CD4-positive, alpha-beta T cell treated with Interleukin-2 at 100 ng/mL for 4 hours (primary cell): ENCODE measurements around the gene MAN2B1.
"Not testable (repeated sequence)": the region's sequence is repeated elsewhere in the genome, so short reads cannot be mapped to it uniquely, and the experiment has no call there.

Experiments used
- DNase-seq: peaks from one replicate; pipeline ENCODE4 v3.0.0-alpha.2; 2020; ENCODE audit warnings: low spot score

Gene MAN2B1

DNA sequence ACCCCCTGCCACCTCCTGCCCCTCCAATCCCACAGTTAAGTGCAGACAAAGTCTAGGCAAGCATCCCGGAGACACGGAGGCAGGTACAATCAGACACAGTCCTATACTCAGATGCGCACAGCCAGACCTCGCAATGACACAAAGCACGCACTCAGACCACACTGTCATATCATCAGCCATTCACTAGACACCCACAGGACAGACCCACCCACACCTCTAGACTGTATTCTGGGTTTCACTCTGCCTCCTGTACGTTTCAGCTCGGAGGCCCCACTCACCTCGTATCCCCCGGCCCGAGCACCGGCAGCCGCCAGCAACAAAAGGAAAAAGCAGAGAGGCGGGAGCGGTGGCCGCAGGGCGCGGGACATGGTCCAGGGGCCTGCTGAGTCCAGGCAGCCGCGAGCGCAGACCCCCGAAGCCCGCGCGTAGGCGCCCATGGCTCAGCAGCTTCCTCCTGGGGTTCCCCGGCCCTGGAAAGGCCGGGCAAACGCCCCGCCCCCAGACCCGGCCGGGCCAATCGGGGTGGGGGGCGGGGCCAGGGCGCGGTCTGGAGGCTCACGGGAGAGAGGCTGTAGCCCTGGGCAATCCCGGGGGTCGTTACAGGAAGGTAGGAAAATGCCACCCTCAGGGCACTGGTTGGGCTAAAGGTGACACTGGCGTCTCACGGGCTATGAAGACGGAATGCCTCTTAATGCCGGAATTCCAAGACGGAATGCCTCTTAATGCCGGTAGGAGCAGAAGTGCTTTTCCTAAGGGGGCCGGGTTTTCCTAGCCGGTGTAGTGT, at the start of gene MAN2B1, which contains the start of gene WDR83:
TSS of gene MAN2B1 (minus strand) at position 478 of the 784 bp plus-strand sequence. CDS start at position 437, 41 bp downstream.
TSS of gene WDR83 (plus strand) at position 543 of the 784 bp plus-strand sequence. CDS start 2,984 bp downstream, outside the sequence.
- DNase-seq: peak; percentile 70

DNA sequence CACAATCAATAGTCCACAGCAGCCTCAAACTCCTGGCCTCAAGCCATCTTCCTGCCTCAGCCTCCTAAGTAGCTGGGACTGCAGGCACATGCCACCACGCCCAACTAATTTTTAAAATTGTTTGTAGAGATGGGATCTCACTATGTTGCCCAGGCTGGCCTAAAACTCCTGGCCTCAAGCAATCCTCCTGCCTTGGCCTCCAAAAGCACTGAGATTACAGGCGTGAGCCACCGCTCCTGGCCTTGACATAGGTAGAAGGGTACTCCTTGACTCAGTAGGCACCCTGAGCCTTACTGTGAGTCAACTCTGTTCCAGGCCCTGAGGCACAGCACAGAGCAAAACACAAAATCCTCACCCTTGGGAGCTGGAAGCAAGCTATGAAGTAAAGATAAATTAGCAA, 49.4 kb upstream of the MAN2B1 start:
- no peak for DNase-seq

DNA sequence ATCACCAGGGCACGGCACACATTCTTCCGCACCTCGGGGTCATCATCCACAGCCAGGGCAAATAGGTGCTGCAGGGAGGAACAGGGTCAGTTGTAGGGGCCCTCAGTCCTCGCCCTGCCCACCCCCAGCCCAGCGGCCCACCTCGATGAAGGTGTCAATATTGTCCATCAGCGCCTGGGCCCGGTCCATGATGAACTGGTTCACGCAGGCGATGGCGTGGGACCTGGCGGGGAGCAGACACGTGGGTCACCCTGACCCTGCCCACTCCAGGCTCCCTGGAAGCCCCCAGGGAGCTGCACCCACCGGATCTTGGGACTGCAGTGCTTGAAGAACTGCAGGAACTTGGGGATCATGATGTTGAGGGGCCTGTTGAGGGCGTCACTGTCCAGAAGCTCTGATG, 48.6 kb upstream of the MAN2B1 start:
- DNase-seq: no peak

DNA sequence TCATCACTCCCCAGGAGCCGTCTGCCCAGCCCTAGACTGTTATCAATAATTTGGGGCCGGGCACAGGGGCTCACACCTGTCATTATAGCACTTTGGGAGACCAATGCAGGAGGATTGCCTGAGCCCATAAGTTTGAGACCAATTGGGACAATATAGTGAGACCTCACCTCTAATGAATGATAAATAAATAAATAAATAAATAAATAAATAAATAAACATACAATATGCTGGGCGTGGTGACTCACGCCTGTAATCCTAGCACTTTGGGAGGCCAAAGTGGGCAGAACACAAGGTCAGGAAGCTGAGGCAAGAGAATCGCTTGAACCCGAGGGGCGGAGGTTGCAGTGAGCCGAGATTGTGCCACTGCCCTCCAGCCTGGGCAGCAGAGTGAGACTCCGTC, 46.8 kb upstream of the MAN2B1 start:
- DNase-seq: not testable (repeated sequence)

GRCh38 chr19:12712077-12712476, 45.5 kb upstream of the MAN2B1 start:
- DNase-seq: not testable (repeated sequence)

DNA sequence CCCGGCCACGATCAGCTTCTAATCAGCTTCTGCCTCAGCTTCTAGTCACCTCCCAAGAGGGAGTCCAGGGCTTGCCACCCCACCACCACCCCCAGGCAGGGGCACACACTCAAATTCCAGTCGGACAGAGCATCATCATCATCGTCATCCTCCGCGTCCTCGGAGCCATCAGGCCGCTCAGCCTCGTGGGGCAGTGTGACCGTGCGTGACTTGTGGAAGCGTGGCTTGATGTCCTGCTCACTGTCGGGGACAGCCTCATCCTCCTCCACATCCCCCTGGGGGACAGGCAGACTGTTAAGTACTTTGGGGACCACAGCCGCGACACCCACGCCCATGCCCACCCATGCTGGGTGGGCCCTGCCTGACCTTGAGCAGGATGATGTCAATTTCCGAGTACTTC, 44.6 kb upstream of the MAN2B1 start:
- DNase-seq: no peak

GRCh38 chr19:12708641-12709040, 42.1 kb upstream of the MAN2B1 start:
- no peak for DNase-seq

DNA sequence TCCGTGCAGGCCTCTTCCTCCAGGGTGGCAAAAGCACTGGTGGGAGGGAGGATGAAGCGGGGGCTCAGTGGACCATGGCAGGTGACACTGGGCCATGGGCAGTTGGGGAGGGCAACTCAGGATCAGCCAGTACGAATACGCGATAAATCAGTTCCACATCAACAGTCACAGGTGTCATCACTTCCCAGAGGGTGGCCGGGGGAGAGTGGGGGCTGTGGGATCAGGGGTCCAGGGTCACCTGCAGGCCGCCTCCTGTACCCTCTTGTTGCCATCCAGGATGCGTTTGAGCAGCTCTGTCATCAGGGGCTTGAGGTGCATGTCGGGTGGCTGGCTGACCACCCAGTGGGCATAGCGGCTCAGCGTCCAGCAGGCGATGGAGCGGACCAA, 39.8 kb upstream of the MAN2B1 start:
- DNase-seq: no peak

- DNase-seq: no peak
Observed at GRCh38 chr19:12705654-12706331, 39.3 kb upstream of the MAN2B1 start.

DNA sequence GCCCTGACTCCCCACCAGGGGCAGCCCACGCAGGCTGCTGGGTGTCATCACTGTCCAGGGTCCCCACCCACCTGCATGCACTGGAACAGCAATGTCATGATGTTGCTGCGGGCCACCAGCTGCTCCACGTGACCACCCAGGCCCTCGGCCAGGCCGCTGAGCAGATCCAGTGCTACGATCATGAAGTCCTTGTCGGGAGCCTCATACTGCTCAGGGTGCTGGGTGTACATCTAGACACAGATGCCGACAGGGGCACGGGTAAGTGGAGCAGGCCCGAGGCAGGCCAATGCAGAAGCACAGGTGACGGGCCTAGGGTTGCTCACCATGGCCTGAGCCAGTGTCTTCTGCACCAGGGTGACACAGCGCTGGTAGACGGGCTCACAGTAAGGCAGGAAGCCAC, 38.6 kb upstream of the MAN2B1 start:
- DNase-seq: no peak

GRCh38 chr19:12703046-12703445, 36.5 kb upstream of the MAN2B1 start:
- no peak for DNase-seq

GRCh38 chr19:12701596-12702282, 35.2 kb upstream of the MAN2B1 start:
- DNase-seq: no peak

- no peak for DNase-seq
Observed at GRCh38 chr19:12698138-12698537, 31.6 kb upstream of the MAN2B1 start.

DNA sequence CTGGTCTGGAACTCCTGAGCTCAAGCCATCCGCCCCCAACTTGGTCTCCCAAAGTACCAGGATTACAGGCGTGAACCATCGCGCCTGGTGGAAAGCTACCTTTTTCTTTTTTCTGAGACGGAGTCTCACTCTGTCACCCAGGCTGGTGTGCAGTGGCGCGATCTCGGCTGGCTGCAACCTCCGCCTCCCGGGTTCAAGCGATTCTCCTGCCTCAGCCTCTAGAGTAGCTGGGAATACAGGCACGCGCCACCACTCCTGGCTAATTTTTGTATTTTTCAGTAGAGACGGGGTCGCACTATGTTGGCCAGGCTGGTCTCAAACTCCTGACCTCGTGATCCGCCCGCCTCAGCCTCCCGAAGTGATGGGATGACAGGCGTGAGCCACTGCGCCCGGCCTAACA, 30.9 kb upstream of the MAN2B1 start:
- not testable (repeated sequence) for DNase-seq

GRCh38 chr19:12696366-12697335, 30.1 kb upstream of the MAN2B1 start, which contains the start of gene FBXW9:
FBXW9 (minus strand) TSS chr19:12696631; CDS start chr19:12696581, 50 bp downstream.
- peak; percentile 98 for DNase-seq

DNA sequence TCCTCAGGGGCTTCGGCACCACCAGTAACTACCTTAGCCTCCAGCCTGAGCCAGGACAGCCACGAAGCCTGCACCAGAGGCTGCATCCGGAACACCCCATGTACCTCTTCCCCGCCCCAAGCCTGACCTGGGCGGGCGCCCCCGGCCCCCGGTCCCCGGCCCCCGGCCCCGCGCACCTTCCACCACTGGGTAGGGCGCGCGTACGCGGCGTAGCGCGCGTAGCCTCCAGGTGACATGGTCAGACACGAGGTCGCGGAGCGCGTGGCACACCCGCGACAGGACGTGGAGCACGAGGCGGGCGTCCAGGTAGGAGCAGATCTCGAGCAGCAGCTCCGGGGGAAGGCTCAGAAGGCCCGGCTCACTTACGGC, 29.4 kb upstream of the MAN2B1 start:
- no peak for DNase-seq

GRCh38 chr19:12695514-12695913, 29.0 kb upstream of the MAN2B1 start:
- DNase-seq: no peak

- no peak for DNase-seq
Observed at GRCh38 chr19:12695096-12695495, 28.6 kb upstream of the MAN2B1 start.

GRCh38 chr19:12694641-12695040, 28.1 kb upstream of the MAN2B1 start:
- DNase-seq: no peak

DNA sequence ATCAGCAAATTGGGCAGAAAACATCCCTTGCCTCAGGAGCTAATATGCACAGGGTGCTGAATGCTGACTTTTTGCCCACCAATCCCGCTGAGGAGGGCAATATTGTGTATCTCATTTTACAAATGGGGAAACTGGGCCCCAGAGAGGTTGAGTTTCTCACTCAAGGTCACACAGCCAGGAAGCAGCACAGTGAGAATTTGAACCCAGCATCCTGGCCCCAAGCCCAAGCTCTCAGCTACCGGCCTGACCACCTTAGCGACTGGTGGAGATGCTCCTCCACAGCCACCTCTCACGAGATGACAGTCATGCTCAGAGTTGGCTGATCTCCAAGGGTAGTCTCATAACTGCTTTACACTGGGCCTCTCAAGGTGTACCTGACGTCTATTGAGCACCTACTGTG, 26.4 kb upstream of the MAN2B1 start:
- no peak for DNase-seq

GRCh38 chr19:12689581-12690216, 23.2 kb upstream of the MAN2B1 start:
- DNase-seq: no peak
